Endothelial cell of umbilical vein (primary cell): ENCODE measurements around the gene STRA6. TPM values are rescaled to one million over a fixed set of nuclear protein-coding genes. Genes with fewer than 3 reads are reported as not detected.

Experiments
- BruUV-seq: library from RNA; stranded (reverse); fragments of 400-500 nt; replicated peaks from 2 replicates; lab custom pipeline; 2021; lab: Mats Ljungman, UMichigan
- CTCF ChIA-PET: fragments of 300-600, 350-600 bp; sonication (Branson Sonifier 250); formaldehyde crosslinking; loops from one replicate; lab custom pipeline; 2021; ENCODE audit warnings: antibody characterized with exemption, inconsistent platforms; lab: Charles Lee
- POLR2A ChIA-PET: fragments of 300-600, 350-600 bp; sonication (Branson Sonifier 250); formaldehyde crosslinking; loops from one replicate; lab custom pipeline; 2021; ENCODE audit warnings: antibody characterized with exemption, inconsistent platforms; lab: Charles Lee
- DNase-seq: peaks from one replicate; pipeline ENCODE4 v3.0.0-alpha.2; 2011; ENCODE audit warnings: low read depth, low spot score
- FAIRE-seq: peaks from 2 replicates; lab custom pipeline; 2011; peaks lifted over from hg19 to GRCh38; lab: Jason Lieb, UNC
- H2AFZ ChIP-seq: 2 replicates; pipeline ENCODE4 v1.6.0; 2012; ENCODE audit warnings: low read depth, low read length, control low read depth, inconsistent platforms
- H3K27ac ChIP-seq: 2 replicates; pipeline ENCODE4 v1.5.1; 2011; ENCODE audit warnings: low read depth, mild to moderate bottlenecking, control low read depth, low read length, moderate library complexity; ENCODE audit not compliant: insufficient read depth
- H3K27me3 ChIP-seq, 2 experiments: 2 replicates each; pipeline versions ENCODE4 v1.6.0 to v1.6.1; 2011; ENCODE audit warnings: low read length in 2 of 2, mixed read lengths in 1 of 2; ENCODE audit not compliant: control insufficient read depth in 2 of 2, insufficient read depth in 2 of 2
- H3K36me3 ChIP-seq, 2 experiments: 2 replicates in 1 of 2; 3 replicates in 1 of 2; pipeline ENCODE4 v1.5.1; 2011; ENCODE audit warnings: low read length in 2 of 2, mild to moderate bottlenecking in 1 of 2, moderate library complexity in 1 of 2; ENCODE audit not compliant: control insufficient read depth in 2 of 2, insufficient read depth in 2 of 2; ENCODE audit errors: extremely low read depth in 1 of 2
- H3K4me1 ChIP-seq: 3 replicates; pipeline ENCODE4 v1.5.1; 2011; ENCODE audit warnings: mild to moderate bottlenecking, low read length; ENCODE audit not compliant: control insufficient read depth, insufficient read depth; ENCODE audit errors: extremely low read depth
- H3K4me2 ChIP-seq: 2 replicates; pipeline ENCODE4 v1.6.1; 2011; ENCODE audit warnings: low read length, control low read depth, mixed read lengths; ENCODE audit not compliant: insufficient read depth
- H3K4me3 ChIP-seq, 3 experiments: fragments of 200-600 bp in 1 of 3; sonication (generic), shearing (Covaris generic) in 1 of 3; replicated peaks in 1 of 3; 2 replicates each; pipeline ENCODE4 v1.5.1; 2011 to 2016; ENCODE audit warnings: control low read depth in 3 of 3, low read length in 3 of 3, mild to moderate bottlenecking in 2 of 3, inconsistent platforms in 1 of 3, low read depth in 1 of 3, moderate library complexity in 1 of 3; ENCODE audit not compliant: insufficient read depth in 1 of 3
- H3K79me2 ChIP-seq: 2 replicates; pipeline ENCODE4 v1.6.0; 2012; ENCODE audit warnings: low read length, inconsistent platforms; ENCODE audit not compliant: control insufficient read depth, insufficient read depth
- H3K9ac ChIP-seq: replicated peaks from 2 replicates; pipeline ENCODE3; 2011; ENCODE audit warnings: low read length, control low read depth; ENCODE audit not compliant: insufficient read depth; ENCODE audit errors: extremely low read depth
- H3K9me1 ChIP-seq: replicated peaks from 3 replicates; pipeline ENCODE4 v1.6.0; 2011; ENCODE audit warnings: mild to moderate bottlenecking, low read length; ENCODE audit not compliant: control insufficient read depth, insufficient read depth; ENCODE audit errors: extremely low read depth
- H3K9me3 ChIP-seq: replicated peaks from 2 replicates; pipeline ENCODE4 v1.5.1; 2012; ENCODE audit warnings: low read length, inconsistent platforms; ENCODE audit not compliant: control insufficient read depth, insufficient read depth
- H4K20me1 ChIP-seq: replicated peaks from 2 replicates; pipeline ENCODE3; 2011; ENCODE audit warnings: mild to moderate bottlenecking, low read length; ENCODE audit not compliant: control insufficient read depth, insufficient read depth; ENCODE audit errors: extremely low read depth
- CTCF ChIP-seq, 2 donors: IDR thresholded peaks; 1 replicate in 1 of 2; 2 replicates in 1 of 2; pipeline ENCODE4 v1.5.1; 2011; ENCODE audit warnings: low read length in 2 of 2, mild to moderate bottlenecking in 2 of 2, moderate library complexity in 2 of 2, control low read depth in 1 of 2, inconsistent platforms in 1 of 2, low read depth in 1 of 2; ENCODE audit not compliant: insufficient read depth in 1 of 2; ENCODE audit errors: extremely low read depth in 1 of 2
- EZH2 ChIP-seq: IDR thresholded peaks from 2 replicates; pipeline ENCODE4 v1.6.1; 2012; ENCODE audit warnings: borderline replicate concordance, low read depth, mild to moderate bottlenecking, moderate library complexity, low read length, inconsistent platforms; ENCODE audit not compliant: severe bottlenecking
- FOS ChIP-seq: IDR thresholded peaks from 2 replicates; pipeline ENCODE4 v1.6.1; 2011; ENCODE audit warnings: mild to moderate bottlenecking, low read length, moderate library complexity, borderline replicate concordance; ENCODE audit not compliant: insufficient read depth
- GATA2 ChIP-seq: IDR thresholded peaks from 2 replicates; pipeline ENCODE4 v1.7.0; 2011; ENCODE audit warnings: low read depth, mild to moderate bottlenecking, moderate library complexity, mixed read lengths, low read length; ENCODE audit not compliant: insufficient read length, insufficient read depth
- JUN ChIP-seq: IDR thresholded peaks from 2 replicates; pipeline ENCODE4 v1.6.1; 2011; ENCODE audit warnings: borderline replicate concordance, low read depth; ENCODE audit not compliant: insufficient read length, insufficient read depth
- MAX ChIP-seq: IDR thresholded peaks from 2 replicates; pipeline ENCODE4 v1.6.1; 2011; ENCODE audit not compliant: insufficient read depth, insufficient read length
- MYC ChIP-seq: IDR thresholded peaks from one replicate; pipeline ENCODE4 v1.6.1; 2011; ENCODE audit warnings: mild to moderate bottlenecking, low read depth, low read length
- POLR2A ChIP-seq: IDR thresholded peaks from 2 replicates; pipeline ENCODE4 v1.6.1; 2012; ENCODE audit warnings: low read depth, mild to moderate bottlenecking, control low read depth, low read length
- POLR2AphosphoS5 ChIP-seq: IDR thresholded peaks from 2 replicates; pipeline ENCODE4 v1.6.1; 2012; ENCODE audit warnings: low read depth, mild to moderate bottlenecking, control low read depth, low read length, moderate library complexity; ENCODE audit not compliant: insufficient read depth
- dilution Hi-C: fragments of 300-500 bp; cut with MboI; formaldehyde crosslinking; loops from one replicate; pipeline ENCODE4 v1.15.0; 2019; ENCODE audit warnings: low sequenced_read_pairs; ENCODE audit not compliant: extremely low pct_ligation_motif_present
- intact Hi-C: fragments of 100-400 bp; cut with micrococcal nuclease; formaldehyde crosslinking; loops from one replicate; pipeline ENCODE4 v1.10.0; 2022
- polyA plus RNA-seq, 4 experiments: library from polyadenylated mRNA; depleted of rRNA in 3 of 4; stranded (reverse) in 3 of 4; unstranded in 1 of 4; fragments of >200 nt; gene quantifications; 2 replicates each; pipeline versions ENCODE4 v1.2.1 to v1.2.3, GENCODE V29; 2011 to 2012; ENCODE audit warnings: missing spikeins in 1 of 4
- total RNA-seq: library from RNA; stranded (reverse); gene quantifications from 2 replicates; pipeline ENCODE4 v1.2.3, GENCODE V29; 2021

The STRA6 gene
- total and polyA plus RNA-seq, 2 donors (not counting 3 experiments of a cell fraction or from before 2014, with no cell fraction given), result not detected

- ChIA-PET CTCF (no interaction called here), POLR2A (no interaction called here)
- TF ChIP-seq GATA2, result no peak
- no peak for TF ChIP-seq FOS
- no peak for TF ChIP-seq POLR2A
- TF ChIP-seq MAX, result no peak
- TF ChIP-seq POLR2AphosphoS5, result no peak
- no peak for TF ChIP-seq EZH2
- TF ChIP-seq MYC, result no peak
- no peak for TF ChIP-seq CTCF (IDR thresholded peaks at IDR 0.05; ENCODE audit: extremely low read depth in 1 of 2, insufficient read depth in 1 of 2, low read depth in 1 of 2, low read length in 2 of 2)
- TF ChIP-seq JUN, result no peak
Measured at GRCh38 chr15:74231475-74231874, 28.9 kb upstream of the STRA6 start.

More at GRCh38 chr15:74231475-74231874, 28.9 kb upstream of the STRA6 start:
- Histone ChIP-seq H3K9me3 (no peaks in the 10 kb centered on the region), H3K9ac (no peak overlapping the region), H2AFZ (no peak overlapping the region), H4K20me1 (no peaks in the 10 kb centered on the region), H3K4me3 (no peak overlapping the region), H3K4me1 (no peaks in the 10 kb centered on the region), H3K79me2 (no peaks in the 10 kb centered on the region), H3K27me3 (peaks cover 6 to 9% of the 10 kb centered on the region in 2 experiments), H3K4me2 (no peak overlapping the region), H3K27ac (no peak overlapping the region), H3K36me3 (no peaks in the 10 kb centered on the region), H3K9me1 (no peaks in the 10 kb centered on the region)
- dilution Hi-C loops, result no loop called here
- FAIRE-seq, result no peak
- intact Hi-C loops, result no loop called here
- no TSS peak for BruUV-seq
- no peak for DNase-seq
